NCI-H345 treated with DMSO at 0.1 percent for 48 hours (cell line): Measurements from ENCODE around the gene MBOAT2.

ENCODE experiments used
- DNase-seq: peaks from one replicate; lab custom pipeline; 2025; ENCODE audit not compliant: unreplicated experiment; lab: John Stamatoyannopoulos, UW

Gene MBOAT2

GRCh38 chr2:8833853-8834252 is 169.6 kb downstream of the MBOAT2 start:
- no peak for DNase-seq

- no peak for DNase-seq
Observed at GRCh38 chr2:8831516-8831915, 172.0 kb downstream of the MBOAT2 start.

- DNase-seq = no peak
Observed at GRCh38 chr2:8827729-8828128, 175.8 kb downstream of the MBOAT2 start.

DNA sequence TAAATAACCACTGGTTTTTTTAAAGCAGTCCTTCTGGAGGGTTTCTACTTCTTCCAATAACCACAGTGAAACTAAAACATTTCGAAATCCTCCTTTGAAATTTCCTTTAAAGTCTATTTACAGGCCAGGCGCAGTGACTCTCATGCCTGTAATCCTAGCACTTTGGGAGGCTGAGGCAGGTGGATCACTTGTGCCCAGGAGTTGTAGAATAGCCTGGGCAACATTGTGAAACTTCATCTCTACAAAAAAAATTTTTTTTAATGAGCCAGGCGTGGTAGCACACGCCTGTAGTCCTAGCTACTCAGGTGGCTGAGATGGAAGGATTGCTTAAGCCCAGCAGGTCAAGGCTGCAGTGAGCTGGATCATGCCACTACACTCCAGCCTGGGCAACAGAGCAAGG is 181.3 kb downstream of the MBOAT2 start:
- DNase-seq = no peak

GRCh38 chr2:8821276-8822217 is 181.9 kb downstream of the MBOAT2 start:
- DNase-seq = no peak

DNA sequence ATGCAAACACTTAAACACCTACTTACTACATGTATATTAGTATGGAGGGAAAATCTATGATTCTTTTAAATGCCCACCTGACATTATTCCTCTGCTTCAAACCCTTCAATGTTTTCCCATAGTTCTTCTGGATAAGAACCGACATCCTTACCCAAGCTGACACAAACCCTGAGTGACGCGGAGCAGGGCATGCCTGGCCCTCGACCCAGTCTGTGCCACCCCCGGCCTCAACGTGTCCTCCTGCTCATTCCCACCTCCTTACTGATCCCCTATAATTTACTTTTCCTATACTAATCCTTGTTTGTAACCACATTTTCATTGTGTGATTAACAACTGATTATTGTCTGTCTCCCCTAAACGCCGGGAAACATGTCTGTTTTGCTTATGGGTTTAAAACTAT is 183.5 kb downstream of the MBOAT2 start:
- no peak for DNase-seq

DNA sequence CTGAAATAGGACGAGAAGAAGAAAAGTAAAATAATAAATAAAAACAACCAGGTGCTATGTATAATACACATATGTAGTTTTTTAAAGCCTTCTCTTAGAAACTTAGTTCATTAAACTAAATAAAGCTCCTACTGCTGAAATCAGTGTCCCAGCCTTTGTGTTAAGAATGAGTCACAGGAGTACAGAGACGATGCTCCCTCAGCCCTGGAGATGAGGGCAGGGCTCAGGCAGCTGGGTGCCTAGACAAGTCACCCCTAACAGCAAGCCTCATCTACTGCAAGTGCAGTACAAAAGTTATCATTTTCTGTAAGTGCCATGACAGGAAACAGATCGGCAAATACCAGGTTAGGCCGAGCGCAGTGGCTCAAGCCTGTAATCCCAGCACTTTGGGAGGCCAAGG is 184.3 kb downstream of the MBOAT2 start:
- DNase-seq = no peak

DNA sequence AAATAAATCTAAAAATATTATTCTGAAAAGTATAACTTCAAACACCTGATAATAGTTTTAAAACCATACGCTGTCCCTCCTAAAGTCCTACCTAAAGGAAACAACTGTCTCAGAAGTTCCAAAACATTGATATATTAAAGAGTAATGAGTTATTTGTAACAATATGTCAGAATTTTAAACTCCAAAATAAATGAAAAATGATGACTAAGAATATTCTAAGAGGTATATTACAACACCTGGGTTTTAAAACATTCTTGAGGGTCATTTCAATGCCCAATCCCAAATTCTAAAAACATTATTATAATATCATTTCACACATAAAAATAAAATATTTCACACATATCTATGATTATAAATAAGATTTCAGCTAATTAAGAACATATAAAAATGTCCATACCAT is 186.3 kb downstream of the MBOAT2 start:
- no peak for DNase-seq

GRCh38 chr2:8806885-8807704 is 196.4 kb downstream of the MBOAT2 start:
- no peak for DNase-seq

DNA sequence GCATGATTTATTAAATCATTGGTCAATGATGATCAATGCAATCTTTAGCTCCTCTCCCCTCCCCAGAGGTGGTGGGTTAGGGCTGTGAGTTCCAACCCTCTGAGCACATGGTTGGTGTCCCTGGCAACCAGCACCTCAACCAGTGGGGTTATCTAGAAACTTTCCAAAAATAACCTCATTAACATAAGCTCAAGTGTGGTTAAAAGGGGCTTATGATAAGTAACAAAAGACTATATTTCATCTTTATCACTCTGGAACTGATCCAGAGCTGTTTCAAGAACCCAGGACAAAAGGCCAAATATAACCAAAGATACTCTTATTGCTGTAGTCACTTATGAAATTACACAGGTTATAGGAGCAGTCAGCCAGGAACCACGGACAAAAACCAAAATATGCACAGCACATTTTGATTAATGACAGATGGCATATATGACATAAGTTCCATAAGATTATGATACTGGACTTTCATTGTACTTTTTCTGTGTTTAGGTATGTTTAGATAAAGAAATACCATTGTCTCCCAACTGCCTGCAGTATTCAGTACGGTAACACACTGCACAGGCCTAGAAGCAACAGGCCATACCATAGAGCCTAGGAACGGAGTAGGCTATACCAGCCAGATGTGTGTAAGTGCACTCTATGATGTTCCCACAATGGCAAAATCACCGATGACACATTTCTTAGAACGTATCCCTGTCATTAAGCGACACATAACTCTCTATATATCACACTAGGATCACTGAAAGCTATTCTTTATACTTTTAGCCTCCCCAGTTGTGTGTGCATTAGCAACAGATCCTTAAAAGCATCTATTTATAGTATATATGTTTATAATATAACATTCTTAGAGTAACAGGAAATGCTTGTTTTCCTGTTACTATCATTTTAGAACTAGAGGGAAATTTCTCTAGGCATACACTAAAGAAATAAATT is 197.9 kb downstream of the MBOAT2 start:
- DNase-seq = no peak

GRCh38 chr2:8803658-8804379 is 199.7 kb downstream of the MBOAT2 start:
- no peak for DNase-seq

GRCh38 chr2:8802741-8803140 is 200.7 kb downstream of the MBOAT2 start:
- no peak for DNase-seq
